T follicular helper cell (primary cell): ENCODE data around the gene KCTD14.
"Not testable (repeated sequence)": the region's sequence is repeated elsewhere in the genome, so short reads cannot be mapped to it uniquely, and the experiment has no call there.

Experiments
- DNase-seq: peaks from one replicate; pipeline ENCODE4 v3.0.0-alpha.2; 2020; ENCODE audit warnings: low read depth

Gene KCTD14

DNA sequence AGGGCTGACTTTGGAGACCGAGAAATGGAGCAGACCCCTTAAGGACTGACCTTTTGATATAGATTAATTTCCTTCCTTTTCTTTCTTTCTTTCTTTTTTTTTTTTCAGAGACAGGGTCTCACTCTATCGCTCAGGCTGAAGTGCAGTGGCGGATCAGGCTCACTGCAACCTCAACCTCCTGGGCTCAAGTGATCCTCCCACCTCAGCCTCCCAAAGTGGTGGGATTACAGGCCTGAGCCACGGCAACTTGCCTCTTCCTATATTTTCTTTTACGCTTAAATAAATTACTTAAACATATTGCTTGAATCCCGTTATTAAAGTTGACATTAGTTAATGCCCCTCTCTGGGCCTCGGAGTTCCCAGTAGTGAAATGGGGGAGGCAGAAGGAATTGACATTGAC, 350 bp upstream of the KCTD14 start:
- DNase-seq = no peak

DNA sequence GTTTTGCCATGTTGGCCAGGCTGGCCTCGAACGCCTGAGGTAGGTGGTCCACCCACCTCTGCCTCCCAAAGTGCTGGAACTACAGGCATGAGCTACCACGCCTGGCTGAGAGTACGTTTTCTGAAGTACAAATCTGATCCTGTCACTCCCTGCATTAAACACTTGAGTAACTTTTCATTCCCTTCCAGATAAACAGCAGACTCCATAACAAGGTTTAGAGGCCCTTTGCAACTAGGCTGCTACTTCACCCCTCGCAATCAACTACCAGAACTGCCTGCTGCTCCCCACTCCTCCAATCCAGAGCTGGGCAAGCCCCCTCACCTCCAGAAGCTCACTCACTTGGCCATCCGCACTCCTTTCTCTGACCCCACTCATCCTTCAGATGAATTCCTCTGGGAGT, 1.5 kb downstream of the KCTD14 start:
- no peak for DNase-seq

DNA sequence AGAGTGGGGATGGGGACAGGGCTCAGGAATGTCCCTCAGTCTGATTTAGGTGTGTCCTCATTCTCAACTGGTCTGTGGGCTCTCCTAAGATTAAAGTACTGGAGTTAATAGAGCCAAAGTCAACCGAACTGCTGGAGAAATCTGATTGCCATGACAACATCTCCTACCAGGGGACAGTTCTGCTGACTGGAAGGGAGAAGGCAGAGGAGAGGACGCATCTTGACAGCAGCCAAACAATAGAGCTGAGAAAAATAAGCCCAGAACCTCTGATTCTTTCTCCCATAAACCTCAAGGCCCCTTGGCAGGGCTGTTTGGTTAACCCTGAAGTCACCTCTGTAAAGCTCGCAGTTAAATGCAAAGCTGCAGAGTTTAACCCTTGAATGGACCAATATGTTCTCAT, 2.8 kb downstream of the KCTD14 start:
- no peak for DNase-seq

DNA sequence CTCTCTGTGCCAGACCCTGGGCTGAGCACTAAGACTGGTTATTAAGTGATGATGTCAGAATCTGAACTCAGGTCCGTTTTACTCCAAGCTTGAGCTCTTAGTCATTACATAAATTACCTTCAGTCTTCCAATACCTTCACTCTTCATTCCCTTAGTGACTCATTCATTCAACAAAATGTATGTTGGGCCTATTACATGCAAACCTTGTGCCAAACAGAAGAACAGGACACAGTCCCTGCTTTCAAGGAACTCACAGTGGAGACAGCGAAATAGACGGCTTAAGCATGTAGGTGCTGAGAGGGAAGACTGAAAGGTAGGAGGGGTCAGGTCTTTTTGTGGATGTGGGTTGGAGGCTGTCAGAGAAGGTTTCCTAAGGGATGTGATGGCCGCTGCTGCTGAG, 3.3 kb downstream of the KCTD14 start:
- no peak for DNase-seq

DNA sequence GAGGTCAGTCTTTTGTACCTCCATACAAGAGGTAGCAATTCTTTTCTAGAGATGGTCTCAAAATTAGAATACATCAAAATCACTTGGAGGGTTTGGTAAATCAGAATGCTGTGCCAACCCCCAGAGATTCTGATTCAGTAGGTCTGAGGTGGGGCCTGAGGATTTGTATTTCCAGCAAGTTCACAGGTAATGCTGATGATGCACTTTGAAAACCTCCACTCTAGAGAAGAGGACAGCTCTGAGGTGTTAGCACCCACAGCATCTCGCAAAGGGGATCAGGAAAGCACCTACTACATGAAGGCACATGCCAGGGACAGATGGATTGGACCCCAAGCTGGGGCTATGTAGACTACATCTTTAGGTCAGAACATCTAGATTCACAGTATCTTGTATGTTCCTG, 7.2 kb downstream of the KCTD14 start:
- no peak for DNase-seq

DNA sequence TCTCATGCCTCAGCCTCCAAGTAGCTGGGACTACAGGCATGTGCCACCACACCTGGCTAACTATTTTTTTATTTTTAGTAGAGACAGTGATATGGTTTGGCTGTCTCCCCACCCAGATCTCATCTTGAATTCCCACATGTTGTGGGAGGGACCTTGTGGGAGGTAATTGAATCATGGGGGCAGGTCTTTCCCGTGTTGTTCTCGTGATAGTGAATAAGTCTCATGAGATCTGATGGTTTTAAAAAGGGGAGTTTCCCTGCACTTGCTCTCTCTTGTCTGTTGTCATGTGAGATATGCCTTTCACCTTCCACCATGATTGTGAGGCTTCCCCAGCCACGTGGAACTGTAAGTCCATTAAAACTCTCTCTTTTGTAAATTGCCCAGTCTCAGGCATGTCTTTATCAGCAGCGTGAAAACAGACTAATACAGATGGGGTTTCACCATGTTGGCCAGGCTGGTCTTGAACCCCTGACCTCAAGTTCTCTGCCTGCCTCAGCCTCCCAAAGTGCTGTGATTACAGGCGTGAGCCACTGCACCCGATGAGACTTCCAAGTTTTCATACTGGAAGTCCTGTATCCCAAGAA, 8.0 kb downstream of the KCTD14 start:
- not testable (repeated sequence) for DNase-seq

DNA sequence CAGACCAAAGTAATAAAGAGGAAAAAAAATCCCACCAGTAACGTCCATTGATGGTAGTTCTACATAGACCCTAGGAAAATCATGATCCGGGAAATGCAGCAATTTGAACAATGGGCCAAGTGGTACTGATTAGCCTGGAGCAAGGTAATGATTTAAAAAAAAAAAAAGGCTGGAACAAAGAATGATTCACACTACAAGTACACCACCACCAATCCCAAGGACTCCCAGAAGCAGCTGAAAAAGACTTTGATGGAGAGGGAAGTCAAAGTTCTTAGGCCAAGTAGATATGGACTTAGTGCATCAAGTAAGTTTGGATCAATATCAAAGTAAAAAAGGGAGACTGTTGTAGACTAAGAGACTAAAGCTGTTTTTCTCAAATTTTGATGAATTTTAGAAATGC, 11.8 kb downstream of the KCTD14 start:
- no peak for DNase-seq

DNA sequence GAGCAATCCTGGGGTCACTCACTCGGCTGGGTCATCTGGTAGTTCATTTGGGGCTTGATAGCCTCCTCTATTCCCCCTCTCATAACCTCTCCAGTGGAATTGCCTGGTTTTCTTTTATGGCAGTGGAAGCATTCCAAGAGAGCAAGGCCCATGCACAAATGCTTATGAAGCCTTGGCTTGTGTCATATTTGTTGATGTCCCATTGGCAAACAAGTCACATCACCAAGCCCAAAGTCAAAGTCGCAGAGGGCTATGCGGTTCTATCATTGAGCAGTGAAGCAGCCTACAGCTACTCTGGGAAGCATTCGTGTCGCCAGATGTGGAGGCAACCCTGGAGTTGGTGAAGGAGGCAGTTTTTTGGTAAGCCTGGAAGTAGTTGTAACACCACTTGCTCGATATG, 12.3 kb downstream of the KCTD14 start:
- DNase-seq = no peak

DNA sequence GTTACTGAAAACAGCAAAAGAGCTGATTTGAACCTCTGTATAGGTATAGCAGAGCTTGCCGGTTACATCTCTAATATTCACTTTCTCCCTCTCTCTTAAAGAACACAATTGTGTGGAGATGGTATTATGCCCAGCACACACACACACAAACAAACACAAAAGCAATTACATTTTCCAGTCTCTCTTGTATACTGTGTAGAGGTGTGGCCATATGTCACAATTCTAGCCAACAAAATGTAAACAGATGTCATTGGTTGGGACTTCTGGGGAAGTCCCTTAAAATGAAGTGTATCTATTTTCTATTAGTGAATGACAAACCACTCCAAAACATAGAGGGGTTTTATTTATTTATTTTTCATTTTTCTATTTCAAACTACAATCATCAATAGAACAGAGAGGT, 12.8 kb downstream of the KCTD14 start:
- no peak for DNase-seq

DNA sequence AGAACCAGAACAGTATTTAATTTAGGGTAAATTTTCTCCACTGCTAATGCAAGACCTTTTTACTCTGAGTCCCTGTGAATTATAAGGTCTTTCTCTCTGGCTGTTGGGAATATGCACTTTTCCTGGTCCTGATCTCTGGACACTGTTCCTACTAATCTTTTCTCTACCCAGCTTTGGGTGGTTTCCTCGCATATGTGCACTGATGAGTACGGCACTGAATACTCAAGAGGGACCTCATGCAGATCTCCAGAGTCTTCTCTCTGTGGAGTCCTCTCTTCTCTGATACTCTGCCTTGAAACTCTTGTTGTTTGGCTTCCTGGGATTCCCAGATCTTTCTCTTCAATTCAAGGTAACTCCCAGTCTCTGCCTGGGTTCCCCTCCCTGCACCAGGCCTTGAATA, 14.0 kb downstream of the KCTD14 start:
- DNase-seq = no peak

DNA sequence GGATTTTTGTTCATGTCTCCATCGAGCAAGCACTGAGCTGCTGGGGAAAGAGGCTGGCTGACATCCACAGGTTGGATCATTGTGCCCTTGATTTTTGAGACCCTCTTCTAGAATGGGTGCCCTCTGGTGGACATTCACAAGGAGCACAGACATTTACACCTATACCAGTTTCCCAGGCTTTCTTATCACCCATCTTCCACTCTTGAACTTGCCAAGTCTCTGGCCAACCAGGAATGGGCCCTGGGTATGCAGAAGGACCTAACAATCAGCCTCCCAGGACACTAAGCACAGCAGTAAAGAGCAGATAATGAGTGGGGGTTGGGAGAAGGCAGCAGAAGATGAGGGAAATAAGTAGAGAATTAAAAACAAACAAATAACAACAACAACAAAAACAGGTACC, 22.9 kb downstream of the KCTD14 start:
- DNase-seq = no peak

DNA sequence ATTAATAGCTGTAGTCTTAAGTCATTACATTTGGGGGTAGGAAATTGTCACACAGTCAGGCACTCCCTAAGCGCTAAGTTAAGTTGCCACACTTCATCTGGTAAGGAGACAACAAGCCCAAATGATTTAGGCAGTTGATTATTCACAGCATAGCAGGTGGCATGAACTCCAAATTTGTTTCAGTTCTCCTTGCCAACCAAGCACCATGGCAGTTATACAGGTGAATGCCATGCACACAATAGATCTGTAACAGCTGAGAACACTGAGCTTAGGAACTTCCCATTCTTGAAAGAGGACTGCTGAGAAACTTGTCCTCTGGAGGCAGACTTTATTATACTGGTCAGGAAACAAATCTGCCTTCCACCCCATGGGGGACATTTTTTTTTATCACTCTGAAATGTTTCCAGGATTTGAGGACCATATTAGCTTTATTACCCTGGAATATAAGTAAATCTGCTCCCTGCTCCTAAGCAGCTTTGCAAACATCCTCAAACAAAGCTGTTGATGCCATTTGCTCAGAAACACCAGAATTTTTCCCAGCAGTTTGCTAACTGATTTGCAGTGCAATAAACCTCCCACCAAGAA, 23.5 kb downstream of the KCTD14 start:
- DNase-seq = no peak

DNA sequence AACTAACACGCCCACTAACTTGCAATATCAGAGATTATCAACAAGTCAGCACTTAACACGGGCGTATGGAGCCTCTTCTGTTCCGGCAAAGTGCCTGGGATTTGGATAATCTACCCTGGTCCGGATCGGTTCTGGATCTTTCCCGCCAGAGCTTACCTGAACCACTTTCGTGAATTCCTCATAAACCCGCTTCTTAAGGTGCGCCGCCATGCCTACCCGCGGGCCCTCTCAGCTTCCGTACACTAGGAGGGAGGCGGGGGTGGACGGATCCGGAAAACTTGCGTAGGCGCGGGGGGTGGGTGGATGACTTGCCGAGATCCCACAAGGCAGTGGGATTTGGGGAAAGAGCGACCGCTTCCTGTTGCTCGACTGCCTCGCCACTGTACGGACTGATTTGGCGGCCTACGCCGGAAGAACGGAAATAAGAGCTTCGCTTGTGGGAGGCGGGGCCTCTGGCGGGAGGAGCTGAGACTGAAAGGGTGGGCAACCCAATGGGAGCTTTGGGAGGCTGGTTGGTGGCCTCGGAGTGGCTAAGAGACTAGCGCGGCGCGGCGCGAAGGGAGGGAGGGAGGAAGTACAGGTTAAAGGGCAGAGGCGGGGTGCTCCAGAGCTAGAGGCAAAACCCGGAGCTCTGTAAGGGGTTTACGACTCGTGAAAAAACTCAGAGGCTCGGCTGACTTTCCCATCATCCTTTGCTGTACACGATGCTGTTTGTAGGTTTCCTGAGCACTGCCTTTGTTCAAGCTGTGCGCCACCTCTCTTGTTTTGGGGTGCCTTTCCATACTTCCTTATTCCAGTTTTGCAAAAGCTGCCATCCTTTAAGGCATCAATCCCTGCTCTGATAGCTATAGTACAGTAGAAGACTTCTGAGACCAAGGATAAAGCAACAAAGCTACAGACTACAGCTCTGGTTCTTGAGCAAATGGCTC, 28.4 kb downstream of the KCTD14 start, which contains the start of gene INTS4:
Gene INTS4, minus strand, starts transcription at position 235 of the 929 bp plus-strand sequence. Its CDS starts 25 bp downstream, at position 210.
- DNase-seq = peak; percentile 97

DNA sequence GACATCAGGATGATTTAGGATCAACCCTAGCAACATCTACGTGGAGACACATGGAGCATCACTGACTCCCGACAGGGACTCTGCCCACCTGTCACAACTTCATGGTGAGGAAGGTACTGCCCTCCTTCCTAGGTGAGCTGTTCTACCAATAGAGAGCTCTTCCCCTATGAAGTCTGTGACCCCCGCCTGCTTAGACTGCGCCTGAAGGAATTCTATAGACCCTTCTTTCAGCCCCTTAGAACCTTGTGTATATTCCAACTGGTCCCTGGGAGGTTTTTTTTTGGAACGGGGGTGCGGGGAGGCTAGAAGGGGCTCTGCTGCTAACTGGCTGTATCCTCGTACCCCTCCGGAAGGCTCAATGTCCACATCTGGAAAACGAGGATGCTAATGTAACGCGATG, 29.2 kb downstream of the KCTD14 start:
- DNase-seq = no peak

DNA sequence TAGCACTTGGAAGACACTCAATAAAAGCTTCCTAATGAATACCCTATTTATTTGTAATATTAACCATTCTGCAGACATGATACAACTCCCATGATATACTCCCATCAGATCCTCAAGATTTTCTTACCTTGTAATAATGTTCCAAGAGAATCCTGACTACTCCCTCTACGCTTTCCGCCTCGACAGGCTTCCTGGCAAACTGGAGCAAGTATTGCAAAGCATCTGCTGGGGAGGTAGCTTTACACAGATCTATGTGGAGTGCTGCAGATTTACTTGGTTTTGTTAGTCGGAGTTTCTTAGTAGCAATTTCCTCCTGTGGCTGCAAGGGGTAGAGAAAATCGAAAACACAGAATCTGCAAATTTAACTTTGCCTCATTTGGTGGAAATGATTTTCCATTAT, 32.1 kb downstream of the KCTD14 start:
- DNase-seq = no peak

DNA sequence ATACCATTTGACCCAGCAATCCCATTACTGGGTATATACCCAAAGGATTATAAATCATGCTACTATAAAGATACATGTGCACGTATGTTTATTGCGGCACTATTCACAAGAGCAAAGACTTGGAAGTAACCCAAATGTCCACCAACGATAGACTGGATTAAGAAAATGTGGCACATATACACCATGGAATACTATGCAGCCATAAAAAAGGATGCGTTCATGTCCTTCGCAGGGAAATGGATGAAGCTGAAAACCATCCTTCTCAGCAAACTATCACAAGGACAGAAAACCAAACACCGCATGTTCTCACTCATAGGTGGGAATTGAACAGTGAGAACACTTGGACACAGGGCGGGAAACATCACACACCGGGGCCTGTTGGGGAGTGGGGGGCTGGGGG, 36.6 kb downstream of the KCTD14 start:
- DNase-seq = not testable (repeated sequence)

DNA sequence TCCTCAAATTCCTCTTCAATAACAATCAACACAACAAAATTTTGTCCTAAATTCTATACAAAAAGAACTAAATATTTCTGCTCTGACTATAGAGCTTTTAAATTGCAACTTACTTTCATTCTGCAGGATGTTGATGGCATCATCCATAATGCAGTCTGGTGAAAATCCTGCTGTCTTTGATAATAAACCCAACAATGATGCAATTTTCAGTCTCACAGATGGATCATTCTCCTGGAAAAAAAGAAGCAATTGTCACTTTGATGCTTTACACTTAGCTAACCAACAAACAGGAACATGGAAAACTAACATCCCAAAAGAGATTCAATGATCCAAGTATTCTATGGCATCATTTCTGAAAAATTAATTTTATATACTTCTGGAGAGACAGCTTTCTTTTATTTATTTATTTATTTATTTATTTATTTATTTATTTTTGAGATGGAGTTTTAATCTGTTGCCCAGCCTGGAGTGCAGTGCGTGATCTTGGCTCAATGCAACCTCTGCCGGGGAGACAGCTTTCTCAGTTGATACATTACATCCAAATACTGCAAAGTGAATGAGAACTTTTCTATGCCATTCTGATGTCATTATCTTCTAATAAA, 41.6 kb downstream of the KCTD14 start:
- no peak for DNase-seq

DNA sequence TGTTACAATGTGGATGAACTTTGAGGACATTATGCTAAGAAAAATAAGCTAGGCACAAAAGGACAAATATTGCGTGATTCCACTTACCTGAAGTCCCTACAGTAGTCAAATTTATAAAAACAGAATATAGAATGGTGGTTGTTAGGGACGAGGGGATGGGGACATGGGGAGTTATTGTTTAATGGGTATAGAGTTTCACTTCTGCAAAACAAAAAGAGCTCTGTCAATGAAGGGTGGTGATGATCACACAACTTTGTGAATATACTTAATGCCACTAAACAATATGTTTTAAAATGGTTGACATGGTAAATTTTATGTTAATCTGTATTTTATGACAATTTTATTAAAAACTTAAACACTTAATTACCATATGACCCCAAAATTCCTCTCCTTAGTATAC, 54.7 kb downstream of the KCTD14 start:
- DNase-seq = no peak

DNA sequence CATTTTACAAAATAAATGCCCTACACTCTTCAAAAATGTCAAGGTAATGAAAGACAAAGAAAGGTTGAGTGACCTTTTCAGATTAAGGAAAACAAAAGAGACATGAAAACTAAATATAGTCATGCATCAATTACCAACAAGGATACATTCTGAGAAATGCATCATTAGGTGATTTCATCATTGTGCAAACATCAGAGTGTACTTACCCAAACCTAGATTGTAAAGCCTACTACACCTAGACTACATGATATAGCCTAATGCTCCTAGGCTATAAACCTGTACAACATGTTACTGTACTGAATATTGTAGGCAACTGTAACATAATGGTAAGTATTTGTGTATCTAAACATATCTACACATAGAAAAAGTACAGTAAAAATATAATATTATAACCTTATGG, 55.3 kb downstream of the KCTD14 start:
- no peak for DNase-seq

DNA sequence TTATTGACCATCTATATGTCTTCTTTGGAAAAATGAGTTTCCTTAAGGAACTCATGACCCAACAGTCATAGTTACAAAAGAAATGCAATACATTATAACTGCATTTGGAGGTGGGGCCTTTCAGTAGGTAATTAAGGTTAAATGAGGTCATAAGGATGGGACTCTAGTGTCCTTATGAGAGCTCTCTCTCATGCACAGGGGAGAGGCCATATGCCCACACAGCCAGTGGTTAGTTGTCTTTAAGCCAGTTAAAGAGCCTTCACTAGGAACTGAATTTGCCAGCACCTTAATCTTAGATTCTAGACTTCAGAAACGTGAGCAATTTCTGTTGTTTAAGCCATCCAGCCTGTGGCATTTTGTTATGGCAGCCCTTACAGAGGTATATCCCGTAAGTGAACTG, 56.0 kb downstream of the KCTD14 start:
- no peak for DNase-seq

DNA sequence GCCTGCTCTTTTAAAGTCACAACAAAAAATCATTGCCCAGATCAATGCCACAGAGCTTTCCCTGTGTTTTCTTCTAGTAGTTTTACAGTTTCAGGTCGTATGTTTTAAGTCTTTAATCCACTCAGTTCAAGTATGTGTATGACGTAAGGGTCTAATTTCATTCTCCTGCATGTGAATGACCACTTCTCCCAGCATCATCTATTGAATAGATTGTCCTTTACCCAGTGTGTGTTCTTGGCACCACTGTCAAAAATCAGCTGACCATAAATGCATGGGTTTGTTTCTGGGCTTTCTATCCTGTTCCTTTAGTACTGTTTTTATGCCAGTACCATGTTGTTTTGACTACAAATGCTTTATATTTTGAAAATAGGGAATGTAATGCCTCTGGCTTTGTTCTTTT, 56.7 kb downstream of the KCTD14 start:
- DNase-seq = no peak
